ENCODE results near the gene SNAPC3. TPM values are rescaled to one million over a fixed set of nuclear protein-coding genes. Genes with fewer than 3 reads are reported as not detected.

SNAPC3 gene
- total RNA-seq, 1 experiment from 2014 or later: 11.5 TPM

DNA sequence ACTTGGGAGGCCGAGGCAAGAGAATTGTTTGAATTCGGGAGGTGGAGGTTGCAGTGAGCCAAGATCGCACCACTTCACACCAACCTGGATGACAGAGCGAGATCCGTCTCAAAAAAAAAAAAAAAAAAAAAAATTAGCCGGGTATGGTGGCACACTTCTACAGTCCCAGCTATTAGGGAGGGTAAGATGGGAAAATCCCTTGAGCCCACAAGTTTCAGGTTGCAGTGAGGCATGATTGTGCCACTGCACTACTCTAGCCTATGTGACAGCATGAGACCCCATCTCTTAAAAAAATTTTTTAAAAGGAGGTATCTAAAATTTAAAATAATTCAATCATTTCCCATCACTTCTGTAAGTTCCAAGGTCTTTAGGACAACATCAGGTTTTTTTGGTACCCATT is 62.1 kb downstream of the SNAPC3 start:
- ChIA-PET POLR2A (no interaction called here), CTCF (no interaction called here)
- H3K27me3 ChIP-seq (ENCODE audit: control insufficient read depth, insufficient read depth, low read length): no peaks in the 10 kb centered on the region
- H3K36me3 ChIP-seq (ENCODE audit: control insufficient read depth, insufficient read depth, low read length): no peaks in the 10 kb centered on the region; the same call in 1 of the 2 replicates
- TF ChIP-seq SIN3A (IDR thresholded peaks at IDR 0.05; ENCODE audit: borderline replicate concordance, insufficient read depth, low read depth, low read length) (no peak), POLR2AphosphoS5 (IDR thresholded peaks at IDR 0.05; ENCODE audit: low read depth, low read length) (no peak)
- in situ Hi-C loops (cut with HindIII; ENCODE audit: low pct_unique_long_range_greater_than_20kb, low sequenced_read_pairs): no loop called here
- no peaks in the 10 kb centered on the region for H3K9me3 ChIP-seq (ENCODE audit: control insufficient read depth, insufficient read depth, low read depth, low read length)
- H3K4me3 ChIP-seq (ENCODE audit: low read depth in 2 of 2, low read length in 2 of 2): no peak overlapping the region
- intact Hi-C loops (cut with micrococcal nuclease; ENCODE audit: unreplicated experiment): loop anchor here (5.0 kb wide), 1 partner anchor 122 kb away; no protein-coding TSS in a partner anchor
- no peaks in the 10 kb centered on the region for H3K4me1 ChIP-seq (ENCODE audit: control insufficient read depth, insufficient read depth, low read length)
- no peak overlapping the region for H3K27ac ChIP-seq (ENCODE audit: low read length)
- no peak for DNase-seq (ENCODE audit: low read depth, low spot score)
- no peak for ATAC-seq
- no TSS peak for BruUV-seq (replicated peaks)

DNA sequence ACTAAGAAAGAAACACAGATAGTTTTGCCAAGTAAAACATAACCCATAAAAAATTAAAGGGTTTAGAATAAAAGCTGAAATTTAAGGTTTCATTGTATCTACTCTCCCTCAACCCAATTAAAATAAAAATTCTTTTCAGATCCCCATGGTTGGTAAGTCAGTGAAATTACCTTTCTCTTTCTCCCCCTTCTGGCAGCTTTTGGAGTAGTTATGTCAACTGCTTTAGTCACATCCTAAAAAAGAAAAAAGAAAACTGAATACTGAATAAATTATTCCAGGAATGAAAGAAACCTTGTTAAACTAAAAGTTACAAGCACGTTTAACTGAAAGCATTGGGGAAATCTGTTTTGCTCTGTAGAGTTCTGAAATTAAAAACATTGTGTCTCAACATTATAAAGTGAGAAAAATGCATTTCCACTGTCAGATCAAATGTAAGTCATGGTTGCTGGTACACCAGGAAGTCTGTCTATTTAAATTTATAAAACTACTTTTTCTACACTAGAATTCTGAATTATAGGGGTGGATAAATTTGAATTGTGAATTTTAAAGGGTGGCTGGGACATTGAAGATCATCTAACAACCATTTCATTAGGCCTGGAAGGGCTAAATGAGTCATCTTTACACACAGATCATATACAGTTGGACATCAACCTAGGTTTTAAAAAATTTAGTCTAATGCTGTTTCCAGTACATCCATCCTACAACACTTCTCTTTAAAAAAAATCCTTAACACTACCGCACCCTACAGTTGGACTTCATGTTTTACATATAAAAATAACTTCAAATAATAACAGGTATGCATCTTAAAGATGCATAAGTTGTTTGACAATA is 63.4 kb downstream of the SNAPC3 start:
- DNase-seq (ENCODE audit: low read depth, low spot score): no peak
- in situ Hi-C loops (cut with HindIII; ENCODE audit: low pct_unique_long_range_greater_than_20kb, low sequenced_read_pairs): no loop called here
- Histone ChIP-seq H3K27ac (ENCODE audit: low read length) (no peak overlapping the region), H3K9me3 (ENCODE audit: control insufficient read depth, insufficient read depth, low read depth, low read length) (no peaks in the 10 kb centered on the region), H3K4me1 (ENCODE audit: control insufficient read depth, insufficient read depth, low read length) (no peaks in the 10 kb centered on the region), H3K36me3 (ENCODE audit: control insufficient read depth, insufficient read depth, low read length) (no peaks in the 10 kb centered on the region; the same call in 1 of the 2 replicates), H3K27me3 (ENCODE audit: control insufficient read depth, insufficient read depth, low read length) (no peaks in the 10 kb centered on the region), H3K4me3 (ENCODE audit: low read depth in 2 of 2, low read length in 2 of 2) (no peak overlapping the region)
- no peak for ATAC-seq
- CTCF ChIA-PET: interaction anchor here (0.7 kb wide), 1 partner anchor 274 kb away, joined by 6 read pairs; no protein-coding TSS in a partner anchor
- BruUV-seq (replicated peaks): no TSS peak
- POLR2A ChIA-PET: no interaction called here
- TF ChIP-seq, protein P1, sequence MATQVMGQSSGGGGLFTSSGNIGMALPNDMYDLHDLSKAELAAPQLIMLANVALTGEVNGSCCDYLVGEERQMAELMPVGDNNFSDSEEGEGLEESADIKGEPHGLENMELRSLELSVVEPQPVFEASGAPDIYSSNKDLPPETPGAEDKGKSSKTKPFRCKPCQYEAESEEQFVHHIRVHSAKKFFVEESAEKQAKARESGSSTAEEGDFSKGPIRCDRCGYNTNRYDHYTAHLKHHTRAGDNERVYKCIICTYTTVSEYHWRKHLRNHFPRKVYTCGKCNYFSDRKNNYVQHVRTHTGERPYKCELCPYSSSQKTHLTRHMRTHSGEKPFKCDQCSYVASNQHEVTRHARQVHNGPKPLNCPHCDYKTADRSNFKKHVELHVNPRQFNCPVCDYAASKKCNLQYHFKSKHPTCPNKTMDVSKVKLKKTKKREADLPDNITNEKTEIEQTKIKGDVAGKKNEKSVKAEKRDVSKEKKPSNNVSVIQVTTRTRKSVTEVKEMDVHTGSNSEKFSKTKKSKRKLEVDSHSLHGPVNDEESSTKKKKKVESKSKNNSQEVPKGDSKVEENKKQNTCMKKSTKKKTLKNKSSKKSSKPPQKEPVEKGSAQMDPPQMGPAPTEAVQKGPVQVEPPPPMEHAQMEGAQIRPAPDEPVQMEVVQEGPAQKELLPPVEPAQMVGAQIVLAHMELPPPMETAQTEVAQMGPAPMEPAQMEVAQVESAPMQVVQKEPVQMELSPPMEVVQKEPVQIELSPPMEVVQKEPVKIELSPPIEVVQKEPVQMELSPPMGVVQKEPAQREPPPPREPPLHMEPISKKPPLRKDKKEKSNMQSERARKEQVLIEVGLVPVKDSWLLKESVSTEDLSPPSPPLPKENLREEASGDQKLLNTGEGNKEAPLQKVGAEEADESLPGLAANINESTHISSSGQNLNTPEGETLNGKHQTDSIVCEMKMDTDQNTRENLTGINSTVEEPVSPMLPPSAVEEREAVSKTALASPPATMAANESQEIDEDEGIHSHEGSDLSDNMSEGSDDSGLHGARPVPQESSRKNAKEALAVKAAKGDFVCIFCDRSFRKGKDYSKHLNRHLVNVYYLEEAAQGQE (IDR thresholded peaks at IDR 0.05; ENCODE audit: insufficient read depth in 1 of 2, low read depth in 2 of 2, low read length in 1 of 2): no peak
- TF ChIP-seq SIN3A (IDR thresholded peaks at IDR 0.05; ENCODE audit: borderline replicate concordance, insufficient read depth, low read depth, low read length): no peak
- no peak for TF ChIP-seq POLR2AphosphoS5 (IDR thresholded peaks at IDR 0.05; ENCODE audit: low read depth, low read length)
- no peak for TF ChIP-seq TCF7L2 (IDR thresholded peaks at IDR 0.05; ENCODE audit: low read depth, low read length)
- TF ChIP-seq CTCF (IDR thresholded peaks at IDR 0.05): peak; percentile 22; the same call in 1 of the 2 replicates
- intact Hi-C loops (cut with micrococcal nuclease; ENCODE audit: unreplicated experiment): no loop called here

DNA sequence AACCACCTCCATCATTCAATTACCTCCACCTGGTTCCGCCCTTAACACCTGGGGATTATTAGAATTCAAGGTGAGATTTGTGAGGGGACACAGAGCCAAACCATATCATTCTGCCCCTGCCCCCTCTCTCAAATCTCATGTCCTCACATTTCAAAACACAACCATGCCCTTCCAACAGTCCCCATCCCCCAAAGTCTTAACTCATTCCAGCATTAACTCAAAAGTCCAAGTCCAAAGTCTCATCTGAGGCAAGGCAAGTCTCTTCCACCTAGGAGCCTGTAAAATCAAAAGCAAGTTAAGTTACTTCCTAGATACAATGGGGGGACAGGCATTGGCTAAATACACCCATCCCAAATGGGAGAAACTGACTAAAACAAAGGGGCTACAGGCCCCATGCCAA is 69.3 kb downstream of the SNAPC3 start:
- no peaks in the 10 kb centered on the region for H3K36me3 ChIP-seq (ENCODE audit: control insufficient read depth, insufficient read depth, low read length)
- intact Hi-C loops (cut with micrococcal nuclease; ENCODE audit: unreplicated experiment): no loop called here
- in situ Hi-C loops (cut with HindIII; ENCODE audit: low pct_unique_long_range_greater_than_20kb, low sequenced_read_pairs): no loop called here

More for the DNA sequence above, 69.3 kb downstream of the SNAPC3 start:
- DNase-seq (ENCODE audit: low read depth, low spot score) (no peak), ATAC-seq (no peak)
- no peak overlapping the region for H3K27ac ChIP-seq (ENCODE audit: low read length)
- ChIA-PET CTCF (no interaction called here), POLR2A (no interaction called here)
- H3K9me3 ChIP-seq (ENCODE audit: control insufficient read depth, insufficient read depth, low read depth, low read length): no peaks in the 10 kb centered on the region
- no peaks in the 10 kb centered on the region for H3K4me1 ChIP-seq (ENCODE audit: control insufficient read depth, insufficient read depth, low read length)
- TF ChIP-seq, protein P1 (IDR thresholded peaks at IDR 0.05; ENCODE audit: insufficient read depth in 1 of 2, low read depth in 2 of 2, low read length in 1 of 2): no peak
- TF ChIP-seq TCF7L2 (IDR thresholded peaks at IDR 0.05; ENCODE audit: low read depth, low read length): no peak
- TF ChIP-seq POLR2AphosphoS5 (IDR thresholded peaks at IDR 0.05; ENCODE audit: low read depth, low read length): no peak
- no peak for TF ChIP-seq CTCF (IDR thresholded peaks at IDR 0.05)
- TF ChIP-seq SIN3A (IDR thresholded peaks at IDR 0.05; ENCODE audit: borderline replicate concordance, insufficient read depth, low read depth, low read length): no peak
- no TSS peak for BruUV-seq (replicated peaks)
- H3K4me3 ChIP-seq (ENCODE audit: low read depth in 2 of 2, low read length in 2 of 2): no peak overlapping the region
- no peaks in the 10 kb centered on the region for H3K27me3 ChIP-seq (ENCODE audit: control insufficient read depth, insufficient read depth, low read length)

Measured in Panc1 (cell line).